Subcutaneous adipose tissue (tissue), 4 donors: ENCODE results near the gene MYT1. TPM values are rescaled to one million over a fixed set of nuclear protein-coding genes. Genes with fewer than 3 reads are reported as not detected.

Source experiments
- CTCF ChIP-seq: fragments of 450-650 bp; IDR thresholded peaks from one replicate; pipeline ENCODE4 v1.5.1; 2016; ENCODE audit warnings: low read depth, mild to moderate bottlenecking, control low read depth, antibody characterized with exemption, moderate library complexity
- total RNA-seq, 4 donors: library from RNA; depleted of rRNA; stranded (reverse); fragments of >200 nt; gene quantifications; one replicate each; pipeline ENCODE4 v1.1.0, GENCODE V29; 2016

The MYT1 gene
- total RNA-seq, 4 donors from 2014 or later, result not detected

- TF ChIP-seq CTCF, result no peak
Measured at GRCh38 chr20:64162239-64162910, 1.9 kb upstream of the MYT1 start.

- no peak for TF ChIP-seq CTCF
Measured at GRCh38 chr20:64163776-64164122, 503 bp upstream of the MYT1 start.

- no peak for TF ChIP-seq CTCF
Measured at GRCh38 chr20:64165866-64166600, 1.8 kb downstream of the MYT1 start.

- TF ChIP-seq CTCF, result no peak
Measured at GRCh38 chr20:64166721-64167615, 2.7 kb downstream of the MYT1 start.

GRCh38 chr20:64167676-64168075 lies 3.4 kb downstream of the MYT1 start:
- TF ChIP-seq CTCF, result no peak

- TF ChIP-seq CTCF, result no peak
Measured at GRCh38 chr20:64168381-64169090, 4.3 kb downstream of the MYT1 start.
